Body of pancreas (tissue), 4 donors: ENCODE results near the gene COL21A1.

Experiments used
- CTCF ChIP-seq, 7 experiments: fragments of 450-650 bp in 4 of 7; fragments of 200-600 bp in 3 of 7; sonication (generic) in 3 of 7; IDR thresholded peaks; one replicate each; pipeline ENCODE4 v1.5.1; 2016 to 2019; ENCODE audit warnings: antibody characterized with exemption in 7 of 7
- POLR2A ChIP-seq, 3 donors: fragments of 450-650 bp; IDR thresholded peaks; one replicate each; pipeline ENCODE4 v1.6.1; 2016; ENCODE audit warnings: antibody characterized with exemption in 3 of 3, mild to moderate bottlenecking in 2 of 3

GRCh38 chr6:56156643-56157042 is 90.7 kb downstream of the COL21A1 start:
- TF ChIP-seq POLR2A (IDR thresholded peaks at IDR 0.05) (no peak), CTCF (IDR thresholded peaks at IDR 0.05) (no peak)
